ENCODE results near the gene CSH2.
A peak's percentile ranks its signal among the peaks of the same experiment; 100 is the strongest.
"Not testable (repeated sequence)": the region's sequence is repeated elsewhere in the genome, so short reads cannot be mapped to it uniquely, and the experiment has no call there.

The CSH2 gene

GRCh38 chr17:63848834-63849689, 24.4 kb downstream of the CSH2 start:
- peak; percentile 86 for TF ChIP-seq CTCF (IDR thresholded peaks at IDR 0.05; ENCODE audit: borderline replicate concordance, control extremely low read depth, extremely low read depth, insufficient read depth, missing control alignments)
- in situ Hi-C loops (cut with MboI; ENCODE audit: low sequenced_read_pairs, unreplicated experiment): no loop called here
- peak; percentile 98 for DNase-seq (ENCODE audit: low spot score)

- no peak for DNase-seq (ENCODE audit: low spot score)
- in situ Hi-C loops (cut with MboI; ENCODE audit: low sequenced_read_pairs, unreplicated experiment): no loop called here
- no peak for TF ChIP-seq CTCF (IDR thresholded peaks at IDR 0.05; ENCODE audit: borderline replicate concordance, control extremely low read depth, extremely low read depth, insufficient read depth, missing control alignments)
These were observed 25.8 kb downstream of the CSH2 start for GRCh38 chr17:63847525-63848249.

- DNase-seq (ENCODE audit: low spot score): no peak
- in situ Hi-C loops (cut with MboI; ENCODE audit: low sequenced_read_pairs, unreplicated experiment): no loop called here
- TF ChIP-seq CTCF (IDR thresholded peaks at IDR 0.05; ENCODE audit: borderline replicate concordance, control extremely low read depth, extremely low read depth, insufficient read depth, missing control alignments): no peak
These were observed 28.0 kb downstream of the CSH2 start for GRCh38 chr17:63845509-63845908.

GRCh38 chr17:63843910-63844677, 29.4 kb downstream of the CSH2 start:
- in situ Hi-C loops (cut with MboI; ENCODE audit: low sequenced_read_pairs, unreplicated experiment): no loop called here
- no peak for TF ChIP-seq CTCF (IDR thresholded peaks at IDR 0.05; ENCODE audit: borderline replicate concordance, control extremely low read depth, extremely low read depth, insufficient read depth, missing control alignments)

GRCh38 chr17:63843387-63843888, 30.0 kb downstream of the CSH2 start:
- DNase-seq (ENCODE audit: low spot score): peak; percentile 53

More at GRCh38 chr17:63843910-63844677, 29.4 kb downstream of the CSH2 start:
- DNase-seq (ENCODE audit: low spot score): no peak

GRCh38 chr17:63842540-63843386, 30.7 kb downstream of the CSH2 start, which contains the start of gene SMARCD2:
Gene SMARCD2, minus strand, starts transcription at chr17:63842685. Its CDS starts 11 bp downstream, at chr17:63842674.
- in situ Hi-C loops (cut with MboI; ENCODE audit: low sequenced_read_pairs, unreplicated experiment): no loop called here
- peak; percentile 98 for DNase-seq (ENCODE audit: low spot score)
- TF ChIP-seq CTCF (IDR thresholded peaks at IDR 0.05; ENCODE audit: borderline replicate concordance, control extremely low read depth, extremely low read depth, insufficient read depth, missing control alignments): no peak

More at GRCh38 chr17:63843387-63843888, 30.0 kb downstream of the CSH2 start:
- in situ Hi-C loops (cut with MboI; ENCODE audit: low sequenced_read_pairs, unreplicated experiment): not testable (repeated sequence)

Data from GM13976 (cell line).